RPMI8226 (cell line): ENCODE data around the gene MRPL43.

ENCODE experiments used
- DNase-seq: peaks from one replicate; pipeline ENCODE4 v3.0.0-alpha.2; 2015

The MRPL43 gene

DNA sequence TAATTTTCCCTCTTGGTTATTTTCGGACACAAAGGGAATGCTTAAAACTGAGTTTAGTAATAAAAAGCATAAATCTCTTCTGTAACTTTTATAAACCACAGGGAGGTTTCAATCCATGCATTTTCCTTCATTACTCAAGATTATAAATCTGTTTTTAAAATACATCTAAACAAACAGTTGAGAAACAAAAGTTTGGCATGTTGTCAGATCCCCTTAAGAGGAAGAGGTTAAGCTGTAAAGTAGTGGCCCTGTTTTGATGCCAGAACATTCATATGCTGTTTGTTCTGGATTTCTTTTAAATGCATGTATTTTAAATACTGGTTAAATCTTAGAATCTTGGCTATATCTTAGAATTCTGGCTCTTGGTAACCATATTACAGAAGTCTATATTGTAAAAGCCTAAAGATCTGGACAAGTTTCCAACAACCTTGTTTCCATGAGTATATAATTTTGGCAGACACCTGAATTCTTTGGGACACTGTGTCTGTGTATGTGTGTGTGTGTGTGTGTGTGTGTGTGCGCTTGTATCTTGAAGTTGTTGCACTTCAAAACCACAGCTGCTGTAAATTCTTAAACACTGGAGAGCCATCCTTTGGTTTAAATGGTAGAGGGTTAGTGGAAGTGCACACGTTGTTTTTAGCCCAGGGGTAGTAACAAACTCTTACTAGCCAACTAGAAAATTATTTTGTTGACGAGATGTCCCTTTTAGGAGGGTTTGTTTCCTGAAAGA, 24.8 kb downstream of the MRPL43 start:
- no peak for DNase-seq

DNA sequence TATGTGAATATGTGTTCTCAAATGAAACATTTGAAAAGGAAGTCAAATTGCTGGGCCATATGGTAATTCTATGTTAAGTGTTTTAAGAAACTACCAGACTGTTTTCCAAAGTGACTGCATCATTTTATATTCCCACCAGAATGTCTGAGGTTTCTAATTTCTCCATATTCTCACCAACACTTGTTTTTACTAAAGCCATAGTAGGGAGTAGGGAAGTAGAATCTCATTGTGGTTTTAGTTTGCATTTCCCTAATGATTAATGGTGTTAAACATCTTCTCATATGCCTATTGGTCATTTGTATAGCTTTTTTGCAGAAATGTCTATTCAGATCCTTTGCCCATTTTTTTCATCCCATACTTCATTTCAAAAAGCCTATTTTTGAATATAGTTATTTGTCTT, 27.0 kb downstream of the MRPL43 start:
- DNase-seq, result no peak

DNA sequence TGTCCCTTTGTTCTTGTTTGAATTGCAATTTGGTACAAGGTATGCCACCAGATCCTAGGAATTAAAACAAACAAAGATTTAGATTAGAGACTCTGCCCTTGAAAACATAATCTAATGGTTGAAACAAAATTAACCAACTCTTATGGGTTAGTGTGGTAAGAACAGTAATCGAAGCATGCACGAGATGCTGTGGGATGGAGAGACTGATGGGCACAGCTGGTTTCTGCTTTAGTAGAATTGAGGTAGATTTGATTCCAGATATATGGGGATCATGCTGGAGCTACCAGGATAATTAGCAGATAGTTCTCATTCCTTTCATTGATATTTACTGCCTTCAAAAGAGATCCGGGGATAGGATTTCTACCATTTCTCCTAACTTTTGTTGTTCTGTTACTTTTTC, 38.4 kb downstream of the MRPL43 start:
- no peak for DNase-seq

DNA sequence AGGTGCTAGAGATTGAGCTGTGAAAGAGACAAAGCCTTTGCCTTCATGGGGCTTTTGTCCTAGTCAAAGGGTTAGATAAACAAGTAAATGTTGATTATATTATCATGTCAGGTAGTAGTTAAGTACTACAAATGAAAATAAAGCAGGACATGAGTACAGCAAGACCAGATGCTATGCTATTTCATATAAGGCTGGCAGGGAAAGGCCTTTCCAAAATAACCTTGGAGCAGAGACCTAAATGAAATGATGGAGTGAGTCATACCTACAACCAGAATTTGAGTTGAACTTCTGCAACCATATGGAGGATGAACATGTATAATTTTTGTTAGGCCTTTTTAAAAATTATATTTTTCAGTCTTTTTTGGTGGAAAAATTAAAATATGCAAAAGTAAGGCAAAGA, 41.5 kb downstream of the MRPL43 start:
- DNase-seq, result no peak

DNA sequence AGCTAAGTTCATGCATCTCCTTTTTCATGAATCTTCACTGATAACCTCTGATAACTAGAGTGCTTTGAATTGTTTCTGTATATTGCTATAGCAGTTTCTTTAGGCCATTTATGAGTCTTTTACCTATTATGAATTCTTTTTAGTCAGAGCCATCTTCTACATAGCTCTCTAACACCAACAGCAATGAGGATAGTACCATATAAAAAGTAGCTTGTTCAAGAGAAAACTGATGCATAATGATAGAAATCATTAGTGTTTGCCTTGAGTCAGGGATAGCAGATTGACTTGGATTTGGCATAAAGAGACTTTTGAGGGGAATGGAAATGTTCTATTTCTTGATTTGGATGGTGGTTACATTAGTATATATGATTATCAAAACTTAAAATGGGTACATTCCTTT, 43.8 kb downstream of the MRPL43 start:
- DNase-seq, result no peak

DNA sequence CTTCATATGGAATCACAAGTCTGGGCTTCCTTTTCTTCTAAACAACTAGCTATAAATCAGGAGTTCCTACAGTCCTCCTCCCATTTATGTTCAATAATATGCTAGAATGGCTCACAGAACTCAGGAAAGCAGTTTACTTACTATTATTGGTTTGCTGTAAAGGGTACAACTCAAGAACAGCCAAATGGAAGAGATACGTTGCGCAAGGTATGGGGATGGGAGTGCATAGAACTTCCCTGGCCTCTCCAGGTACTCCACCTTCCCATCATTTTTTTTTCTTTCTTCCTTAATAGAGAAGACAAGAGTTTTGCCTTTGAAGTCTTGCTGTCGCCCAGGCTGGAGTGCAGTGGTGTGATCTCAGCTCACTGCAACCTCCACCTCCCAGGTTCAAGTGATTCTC, 45.1 kb downstream of the MRPL43 start:
- DNase-seq, result no peak

DNA sequence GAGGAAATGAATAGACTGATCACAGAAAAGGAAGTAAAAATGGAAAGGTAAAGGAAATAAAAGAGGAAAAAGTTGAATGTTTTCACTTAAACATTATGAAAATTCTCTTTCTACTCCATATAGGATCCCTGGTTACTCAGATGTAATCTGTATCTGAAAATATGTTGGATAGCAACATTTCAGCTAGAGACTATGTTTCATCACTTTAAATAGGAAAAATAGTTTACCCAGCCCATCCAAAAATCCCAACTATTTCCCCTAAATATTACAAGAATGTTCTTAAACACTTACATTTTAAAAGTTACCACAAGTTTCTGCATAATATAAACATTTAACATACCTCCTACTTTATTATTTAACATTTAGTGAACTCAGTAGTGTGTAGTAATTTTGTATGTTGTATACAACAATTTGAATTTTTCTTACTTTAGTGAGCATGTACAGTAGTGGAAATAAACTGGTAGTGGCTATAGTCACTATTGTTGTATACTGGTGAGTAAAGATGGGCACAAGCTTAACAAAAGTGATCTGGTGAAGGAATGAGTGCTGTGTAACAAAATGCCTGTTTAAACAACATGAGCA, 47.4 kb downstream of the MRPL43 start:
- DNase-seq, result no peak
